ENCODE data around the gene TMEM200B. TPM values are rescaled to one million over a fixed set of nuclear protein-coding genes. Genes with fewer than 3 reads are reported as not detected.

The TMEM200B gene
- total and polyA plus RNA-seq, 10 of the 15 experiments (the other 5 are each of a cell fraction or from before 2014, with no cell fraction given), result 0.03 to 1.4 (median 0.08) TPM; not detected in 3

DNA sequence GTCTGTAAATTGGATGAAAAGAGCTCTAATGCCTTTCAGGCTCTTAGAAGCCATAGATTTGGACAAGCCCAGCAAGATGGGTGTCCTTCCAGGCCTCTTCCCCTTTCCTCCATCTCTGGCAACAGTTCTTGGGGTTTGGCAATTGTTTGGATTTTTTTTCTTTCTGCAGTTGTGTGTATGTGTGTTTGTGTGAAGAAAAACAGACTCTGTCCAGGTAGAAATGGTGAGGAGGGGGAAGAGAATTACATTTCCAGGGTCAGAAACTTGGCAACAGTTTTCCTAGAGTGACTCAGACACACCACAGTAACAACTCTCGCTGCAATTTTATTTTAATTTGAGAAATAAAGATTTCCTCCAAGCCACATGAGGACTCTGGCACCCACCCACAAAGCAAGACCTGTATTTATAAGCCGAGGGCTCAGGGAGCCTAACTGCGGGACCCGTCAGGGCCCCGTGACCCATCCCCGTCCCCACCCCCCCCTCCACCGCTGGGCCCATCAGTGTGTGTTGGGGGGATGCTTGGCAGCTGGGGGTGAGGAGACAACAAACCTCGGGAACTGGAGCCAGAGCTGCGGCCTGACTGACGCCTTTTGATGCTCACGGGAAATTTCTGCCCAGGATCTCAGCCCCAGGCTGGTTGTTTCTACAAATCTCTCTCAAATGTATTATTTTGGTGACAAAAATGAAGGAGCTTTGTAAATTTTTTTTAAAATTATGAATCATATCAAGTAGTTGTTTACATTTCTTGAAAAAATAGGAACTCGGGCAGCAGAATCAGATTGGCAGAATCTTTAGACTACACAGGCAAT is 4.4 kb downstream of the TMEM200B start:
- Histone ChIP-seq H4K20me1 (ENCODE audit: control insufficient read depth, insufficient read depth) (no peaks in the 10 kb centered on the region; the same call in 1 of the 2 replicates), H3K9me3 (replicated peaks; ENCODE audit: control insufficient read depth, insufficient read depth, low read length) (no peaks in the 10 kb centered on the region), H3K36me3 (ENCODE audit: control insufficient read depth in 2 of 2, insufficient read depth in 2 of 2, low read length in 1 of 2) (peaks cover 3 to 5% of the 10 kb centered on the region in 2 experiments; a peak in 3 of 4 replicates), H3K4me1 (ENCODE audit: control insufficient read depth, insufficient read depth, low read length) (no peaks in the 10 kb centered on the region), H3K79me2 (ENCODE audit: control insufficient read depth, insufficient read depth, low read length) (no peaks in the 10 kb centered on the region), H3K4me2 (ENCODE audit: control insufficient read depth, insufficient read depth) (no peak overlapping the region), H3K27me3 (replicated peaks in 1 of 2; ENCODE audit: control insufficient read depth in 2 of 2, insufficient read depth in 2 of 2, low read length in 1 of 2) (peaks cover 4 to 16% of the 10 kb centered on the region in 2 experiments; a peak in 3 of 4 replicates), H3K4me3 (no peak overlapping the region), H3K27ac (ENCODE audit: control insufficient read depth, insufficient read depth) (no peak overlapping the region), H3K9ac (ENCODE audit: control insufficient read depth, insufficient read depth, low read length) (no peak overlapping the region), H2AFZ (ENCODE audit: control insufficient read depth, low read depth, low read length) (no peak overlapping the region)
- WGBS (ENCODE audit: insufficient coverage, insufficient replicate concordance, low lambda C conversion rate, missing lambda C conversion rate), result 86% methylated on average over 12 of the region's 12 CpGs
- SMC1A ChIA-PET (ENCODE audit: uncharacterized antibody, unreplicated experiment), result no interaction called here
- DNase-seq (ENCODE audit: low read depth, low spot score) (no peak), ATAC-seq (no peak), FAIRE-seq (no peak)
- CTCF ChIA-PET, result interaction anchor here (0.7 to 1.1 kb wide), 2 partner anchors 237 to 245 kb away, joined by 3 to 6 read pairs; no protein-coding TSS in a partner anchor
- RAD21 ChIA-PET (ENCODE audit: unreplicated experiment), result interaction anchor here (0.7 kb wide), 1 partner anchor 12 kb away, joined by 3 read pairs; no protein-coding TSS in a partner anchor
- POLR2A ChIA-PET, result interaction anchor here (1.0 kb wide), 1 partner anchor 63 kb away, joined by 3 read pairs; no protein-coding TSS in a partner anchor
- BruUV-seq (replicated peaks), result no TSS peak
- TF ChIP-seq ETV6 (conservative IDR thresholded peaks at IDR 0.05 in 1 of 2, IDR thresholded peaks at IDR 0.05 in 1 of 2; ENCODE audit: borderline replicate concordance in 1 of 2, low read depth in 1 of 2), result no peak
- TF ChIP-seq, protein P1, sequence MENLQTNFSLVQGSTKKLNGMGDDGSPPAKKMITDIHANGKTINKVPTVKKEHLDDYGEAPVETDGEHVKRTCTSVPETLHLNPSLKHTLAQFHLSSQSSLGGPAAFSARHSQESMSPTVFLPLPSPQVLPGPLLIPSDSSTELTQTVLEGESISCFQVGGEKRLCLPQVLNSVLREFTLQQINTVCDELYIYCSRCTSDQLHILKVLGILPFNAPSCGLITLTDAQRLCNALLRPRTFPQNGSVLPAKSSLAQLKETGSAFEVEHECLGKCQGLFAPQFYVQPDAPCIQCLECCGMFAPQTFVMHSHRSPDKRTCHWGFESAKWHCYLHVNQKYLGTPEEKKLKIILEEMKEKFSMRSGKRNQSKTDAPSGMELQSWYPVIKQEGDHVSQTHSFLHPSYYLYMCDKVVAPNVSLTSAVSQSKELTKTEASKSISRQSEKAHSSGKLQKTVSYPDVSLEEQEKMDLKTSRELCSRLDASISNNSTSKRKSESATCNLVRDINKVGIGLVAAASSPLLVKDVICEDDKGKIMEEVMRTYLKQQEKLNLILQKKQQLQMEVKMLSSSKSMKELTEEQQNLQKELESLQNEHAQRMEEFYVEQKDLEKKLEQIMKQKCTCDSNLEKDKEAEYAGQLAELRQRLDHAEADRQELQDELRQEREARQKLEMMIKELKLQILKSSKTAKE (IDR thresholded peaks at IDR 0.05; ENCODE audit: low read depth, poor library complexity, severe bottlenecking), result no peak
- TF ChIP-seq PAX5 (IDR thresholded peaks at IDR 0.05; ENCODE audit: borderline replicate concordance, low read depth, low read length), result no peak
- intact Hi-C loops (cut with micrococcal nuclease; ENCODE audit: unreplicated experiment), result no loop called here
- in situ Hi-C loops (cut with MboI), result no loop called here
